KG1 (cell line): ENCODE data around the gene ZNF544.
"Not testable (repeated sequence)": the region's sequence is repeated elsewhere in the genome, so short reads cannot be mapped to it uniquely, and the experiment has no call there.

Experiments
- DNase-seq: peaks from one replicate; lab custom pipeline; 2025; lab: John Stamatoyannopoulos, UW

ZNF544 gene

GRCh38 chr19:58252102-58252685 is 23.5 kb downstream of the ZNF544 start:
- no peak for DNase-seq

- not testable (repeated sequence) for DNase-seq
Observed at GRCh38 chr19:58258259-58258658, 29.5 kb downstream of the ZNF544 start.

- no peak for DNase-seq
Observed at GRCh38 chr19:58261600-58261967, 32.9 kb downstream of the ZNF544 start.

GRCh38 chr19:58261968-58262921 is 33.5 kb downstream of the ZNF544 start:
- peak; percentile 9 for DNase-seq

GRCh38 chr19:58262922-58263296 is 34.2 kb downstream of the ZNF544 start:
- no peak for DNase-seq

GRCh38 chr19:58265100-58265499 is 36.4 kb downstream of the ZNF544 start:
- DNase-seq = no peak

GRCh38 chr19:58268344-58268743 is 39.6 kb downstream of the ZNF544 start:
- DNase-seq = no peak

GRCh38 chr19:58274771-58275201 is 46.1 kb downstream of the ZNF544 start:
- no peak for DNase-seq

GRCh38 chr19:58275564-58275963 is 46.9 kb downstream of the ZNF544 start:
- DNase-seq = no peak

- DNase-seq = no peak
Observed at GRCh38 chr19:58277197-58277596, 48.5 kb downstream of the ZNF544 start.

- no peak for DNase-seq
Observed at GRCh38 chr19:58277748-58278540, 49.2 kb downstream of the ZNF544 start.

- peak; percentile 99 for DNase-seq
Observed at GRCh38 chr19:58278541-58279041, 49.9 kb downstream of the ZNF544 start, which contains the start of gene ZNF8. Gene ZNF8 (plus strand): TSS chr19:58278955. CDS start chr19:58279082, 127 bp downstream.

GRCh38 chr19:58279042-58279924 is 50.6 kb downstream of the ZNF544 start:
- DNase-seq = no peak

- no peak for DNase-seq
Observed at GRCh38 chr19:58279925-58280316, 51.2 kb downstream of the ZNF544 start.

- DNase-seq = no peak
Observed at GRCh38 chr19:58284199-58284598, 55.5 kb downstream of the ZNF544 start.

GRCh38 chr19:58291943-58292342 is 63.2 kb downstream of the ZNF544 start:
- DNase-seq = no peak

GRCh38 chr19:58294743-58295374 is 66.1 kb downstream of the ZNF544 start:
- DNase-seq = no peak

GRCh38 chr19:58296104-58296503 is 67.4 kb downstream of the ZNF544 start:
- DNase-seq = no peak

- no peak for DNase-seq
Observed at GRCh38 chr19:58300620-58301019, 71.9 kb downstream of the ZNF544 start.

GRCh38 chr19:58304255-58304654 is 75.5 kb downstream of the ZNF544 start:
- DNase-seq = no peak

- no peak for DNase-seq
Observed at GRCh38 chr19:58304748-58305064, 76.0 kb downstream of the ZNF544 start.
